IMR-90 (cell line): ENCODE data around the gene CRAMP1. TPM values are rescaled to one million over a fixed set of nuclear protein-coding genes. Genes with fewer than 3 reads are reported as not detected.

Source experiments
- ATAC-seq: fragments of 200-7000 bp; cut with Tn5 transposase; 2 replicates; pipeline ENCODE4 v1.9.1; 2020; ENCODE audit warnings: low read depth, mild to moderate bottlenecking, moderate library complexity
- BruUV-seq: library from RNA; stranded (reverse); fragments of 400-500 nt; replicated peaks from 2 replicates; lab custom pipeline; 2021; lab: Mats Ljungman, UMichigan
- CTCF ChIA-PET: fragments of 300-600 bp; formaldehyde crosslinking; extraction: SDS; loops from one replicate; lab custom pipeline; 2021; ENCODE audit warnings: antibody characterized with exemption; lab: Yijun Ruan, JAX
- POLR2A ChIA-PET: fragments of 300-600 bp; sonication (Branson Sonifier 250); formaldehyde crosslinking; loops from one replicate; lab custom pipeline; 2022; ENCODE audit warnings: antibody characterized with exemption; ENCODE audit not compliant: unreplicated experiment; lab: Charles Lee
- DNase-seq: peaks from one replicate; pipeline ENCODE4 v3.0.0; 2013
- H2AFZ ChIP-seq: replicated peaks from 2 replicates; pipeline ENCODE3; 2013; ENCODE audit warnings: low read length, mild to moderate bottlenecking; ENCODE audit not compliant: poor library complexity
- H2AK5ac ChIP-seq: 2 replicates; pipeline ENCODE4 v1.6.1; 2013; ENCODE audit warnings: low read depth, low read length, inconsistent platforms
- H2AK9ac ChIP-seq: replicated peaks from 2 replicates; pipeline ENCODE3; 2013; ENCODE audit warnings: mild to moderate bottlenecking, low read depth, low read length, moderate library complexity; ENCODE audit not compliant: poor library complexity
- H2BK120ac ChIP-seq: 2 replicates; pipeline ENCODE4 v1.6.1; 2013; ENCODE audit warnings: low read depth, low read length, inconsistent platforms
- H2BK15ac ChIP-seq: 3 replicates; pipeline ENCODE4 v1.6.1; 2013; ENCODE audit warnings: low read depth, low read length, inconsistent platforms
- H2BK20ac ChIP-seq: 2 replicates; pipeline ENCODE4 v1.6.1; 2013; ENCODE audit warnings: low read depth, mild to moderate bottlenecking, inconsistent platforms, low read length, moderate library complexity
- H2BK5ac ChIP-seq: 2 replicates; pipeline ENCODE4 v1.6.1; 2013; ENCODE audit warnings: mild to moderate bottlenecking, low read depth, low read length, inconsistent platforms; ENCODE audit not compliant: poor library complexity, severe bottlenecking
- H3K14ac ChIP-seq: replicated peaks from 2 replicates; pipeline ENCODE4 v1.6.1; 2013; ENCODE audit warnings: low read depth, low read length, inconsistent platforms
- H3K18ac ChIP-seq: 2 replicates; pipeline ENCODE4 v1.6.1; 2013; ENCODE audit warnings: low read depth, low read length, control low read depth
- H3K23ac ChIP-seq: 2 replicates; pipeline ENCODE4 v1.6.1; 2013; ENCODE audit warnings: low read depth, low read length, inconsistent platforms
- H3K27ac ChIP-seq: 2 replicates; pipeline ENCODE4 v1.5.1; 2013; ENCODE audit warnings: mild to moderate bottlenecking, control low read depth, low read length; ENCODE audit not compliant: insufficient read depth
- H3K27me3 ChIP-seq: 2 replicates; pipeline ENCODE4 v1.6.1; 2013; ENCODE audit warnings: low read length; ENCODE audit not compliant: control insufficient read depth, insufficient read depth
- H3K36me3 ChIP-seq: 2 replicates; pipeline ENCODE4 v1.6.1; 2013; ENCODE audit warnings: low read length, mixed read lengths; ENCODE audit not compliant: control insufficient read depth, insufficient read depth
- H3K4ac ChIP-seq: 2 replicates; pipeline ENCODE4 v1.6.1; 2013; ENCODE audit warnings: low read depth, low read length, inconsistent platforms
- H3K4me1 ChIP-seq: 2 replicates; pipeline ENCODE4 v1.6.1; 2013; ENCODE audit warnings: low read length, mixed read lengths; ENCODE audit not compliant: control insufficient read depth, insufficient read depth
- H3K4me2 ChIP-seq: 2 replicates; pipeline ENCODE4 v1.6.1; 2013; ENCODE audit warnings: low read depth, mild to moderate bottlenecking, control low read depth, low read length, moderate library complexity
- H3K4me3 ChIP-seq: 2 replicates; pipeline ENCODE4 v1.5.1; 2013; ENCODE audit warnings: low read depth, mild to moderate bottlenecking, control low read depth, low read length, moderate library complexity; ENCODE audit not compliant: insufficient read depth
- H3K56ac ChIP-seq: 2 replicates; pipeline ENCODE4 v1.6.1; 2013; ENCODE audit warnings: low read length, inconsistent platforms; ENCODE audit not compliant: insufficient read depth; ENCODE audit errors: extremely low read depth
- H3K79me1 ChIP-seq, 2 experiments: 2 replicates each; pipeline ENCODE4 v1.6.1; 2013; ENCODE audit warnings: low read length in 2 of 2, inconsistent platforms in 1 of 2, low read depth in 1 of 2
- H3K9ac ChIP-seq: 2 replicates; pipeline ENCODE4 v1.6.1; 2013; ENCODE audit warnings: low read depth, low read length, control low read depth
- H3K9me1 ChIP-seq: 2 replicates; pipeline ENCODE4 v1.6.1; 2013; ENCODE audit warnings: low read length, inconsistent platforms; ENCODE audit not compliant: insufficient read depth
- H3K9me3 ChIP-seq: 2 replicates; pipeline ENCODE4 v1.6.1; 2013; ENCODE audit warnings: low read length; ENCODE audit not compliant: control insufficient read depth, insufficient read depth
- H4K20me1 ChIP-seq: 2 replicates; pipeline ENCODE4 v1.6.1; 2013; ENCODE audit warnings: low read length, inconsistent platforms; ENCODE audit not compliant: insufficient read depth
- H4K5ac ChIP-seq: 2 replicates; pipeline ENCODE4 v1.6.1; 2013; ENCODE audit warnings: mild to moderate bottlenecking, low read depth, low read length, control low read depth
- H4K8ac ChIP-seq, 2 experiments: 2 replicates each; pipeline ENCODE4 v1.6.1; 2013; ENCODE audit warnings: low read depth in 2 of 2, low read length in 2 of 2, control low read depth in 1 of 2, inconsistent platforms in 1 of 2
- H4K91ac ChIP-seq: 2 replicates; pipeline ENCODE4 v1.6.1; 2013; ENCODE audit warnings: low read depth, low read length, inconsistent platforms; ENCODE audit not compliant: insufficient read depth
- FOS ChIP-seq: fragments of 150-350 bp; IDR thresholded peaks from 2 replicates; pipeline ENCODE4 v1.6.1; 2016; ENCODE audit warnings: low read depth, low read length
- WGBS, 2 experiments: methylation state at CpG; one replicate each; pipeline versions ENCODE4 v1.1.5 to v1.1.7; 2013; ENCODE audit warnings: missing lambda C conversion rate in 2 of 2; ENCODE audit not compliant: insufficient read length in 1 of 2; ENCODE audit errors: extremely low coverage in 2 of 2; 5-methylcytosine and 5-hydroxymethylcytosine counted together
- dilution Hi-C: fragments of 300-500 bp; cut with HindIII; formaldehyde crosslinking; loops from one replicate; pipeline ENCODE4 v1.14.3; 2018; ENCODE audit warnings: low sequenced_read_pairs; ENCODE audit not compliant: unreplicated experiment
- in situ Hi-C: fragments of 300-500 bp; cut with MboI; formaldehyde crosslinking; loops from 3 replicates; pipeline ENCODE4 v1.14.3; 2019; ENCODE audit warnings: low sequenced_read_pairs, inconsistent platforms, mixed read lengths
- intact Hi-C: fragments of 100-400 bp; cut with micrococcal nuclease; formaldehyde crosslinking; loops from 2 replicates; pipeline ENCODE4 v1.10.0; 2022
- polyA plus RNA-seq, 3 experiments: library from polyadenylated mRNA; depleted of rRNA; stranded (reverse); fragments of >200 nt; gene quantifications; 2 replicates each; pipeline ENCODE4 v1.2.3, GENCODE V29; 2012; ENCODE audit warnings: low replicate concordance in 1 of 3
- total RNA-seq: library from RNA; depleted of rRNA; stranded (reverse); fragments of >200 nt; gene quantifications from 2 replicates; pipeline ENCODE4 v1.2.3, GENCODE V29; 2012

Gene CRAMP1
- total and polyA plus RNA-seq, 2 of the 4 experiments (the other 2 are of a cell fraction) = 3.2 to 12.0 TPM

GRCh38 chr16:1661826-1662225 lies 49.7 kb downstream of the CRAMP1 start:
- H3K9me1 ChIP-seq = no peaks in the 10 kb centered on the region; the same call in 1 of the 2 replicates
- H2AK5ac ChIP-seq = no peak overlapping the region
- H2BK20ac ChIP-seq = no peak overlapping the region
- no peak overlapping the region for H3K14ac ChIP-seq
- H3K4ac ChIP-seq = no peak overlapping the region
- no peak overlapping the region for H3K23ac ChIP-seq
- peaks cover 72% of the 10 kb centered on the region for H3K36me3 ChIP-seq
- no peak overlapping the region for H2BK120ac ChIP-seq
- H3K9ac ChIP-seq = no peak overlapping the region
- in situ Hi-C loops (no loop called here), intact Hi-C loops (no loop called here), dilution Hi-C loops (no loop called here)
- no peak overlapping the region for H3K18ac ChIP-seq
- no peak overlapping the region for H3K56ac ChIP-seq
- peaks cover 3 to 6% of the 10 kb centered on the region in 2 experiments; a peak in 2 of 4 replicates for H3K79me1 ChIP-seq
- H2BK15ac ChIP-seq = no peak overlapping the region
- no peak overlapping the region for H3K27ac ChIP-seq
- no peak overlapping the region for H2AFZ ChIP-seq
- H3K9me3 ChIP-seq = no peaks in the 10 kb centered on the region
- H3K4me1 ChIP-seq = no peaks in the 10 kb centered on the region
- H2BK5ac ChIP-seq = no peak overlapping the region
- H3K4me3 ChIP-seq = no peak overlapping the region
- H3K4me2 ChIP-seq = no peak overlapping the region
- ChIA-PET CTCF (no interaction called here), POLR2A (no interaction called here)
- H4K5ac ChIP-seq = no peak overlapping the region
- H3K27me3 ChIP-seq = no peaks in the 10 kb centered on the region
- 94% methylated on average over 2 of the region's 2 CpGs; no CpG with 5 or more reads in 1 of the 2 experiments for WGBS, 2 experiments
- H2AK9ac ChIP-seq = no peak overlapping the region
- no peak overlapping the region for H4K91ac ChIP-seq
- no peak for TF ChIP-seq FOS
- H4K20me1 ChIP-seq = peaks cover 4% of the 10 kb centered on the region; the same call in 1 of the 2 replicates
- no TSS peak for BruUV-seq
- no peak overlapping the region for H4K8ac ChIP-seq
- no peak for DNase-seq
- ATAC-seq = no peak
